Measurements from ENCODE around the gene KLHDC8A.

Gene KLHDC8A

GRCh38 chr1:205291596-205291995 is 65.1 kb downstream of the KLHDC8A start:
- Histone ChIP-seq H3K9ac (no peak overlapping the region), H3K4me3 (ENCODE audit: low read depth, low read length) (no peak overlapping the region), H3K27me3 (ENCODE audit: control insufficient read depth, insufficient read depth, low read length) (no peaks in the 10 kb centered on the region), H3K36me3 (ENCODE audit: control insufficient read depth, insufficient read depth, low read length) (no peaks in the 10 kb centered on the region), H3K79me2 (no peaks in the 10 kb centered on the region), H3K27ac (no peak overlapping the region), H3K4me1 (no peaks in the 10 kb centered on the region), H3K9me3 (ENCODE audit: control insufficient read depth, low read length) (no peaks in the 10 kb centered on the region), H2AFZ (no peak overlapping the region), H3K4me2 (ENCODE audit: low read length) (no peak overlapping the region)
- no peak for TF ChIP-seq CTCF (IDR thresholded peaks at IDR 0.05)

- no peaks in the 10 kb centered on the region for H3K36me3 ChIP-seq (ENCODE audit: control insufficient read depth, insufficient read depth, low read length)
- H3K9ac ChIP-seq = no peak overlapping the region
- no peaks in the 10 kb centered on the region for H3K79me2 ChIP-seq
- H3K9me3 ChIP-seq (ENCODE audit: control insufficient read depth, low read length) = no peaks in the 10 kb centered on the region
- no peaks in the 10 kb centered on the region for H3K4me1 ChIP-seq
- H3K27me3 ChIP-seq (ENCODE audit: control insufficient read depth, insufficient read depth, low read length) = no peaks in the 10 kb centered on the region
- H3K27ac ChIP-seq = no peak overlapping the region
- no peak overlapping the region for H3K4me2 ChIP-seq (ENCODE audit: low read length)
- no peak for TF ChIP-seq CTCF (IDR thresholded peaks at IDR 0.05)
- H2AFZ ChIP-seq = no peak overlapping the region
- H3K4me3 ChIP-seq (ENCODE audit: low read depth, low read length) = no peak overlapping the region
These were observed 68.8 kb downstream of the KLHDC8A start for GRCh38 chr1:205287767-205288559.

GRCh38 chr1:205287076-205287475 is 69.6 kb downstream of the KLHDC8A start:
- no peak for TF ChIP-seq CTCF (IDR thresholded peaks at IDR 0.05)
- no peak overlapping the region for H3K9ac ChIP-seq
- H3K36me3 ChIP-seq (ENCODE audit: control insufficient read depth, insufficient read depth, low read length) = no peaks in the 10 kb centered on the region
- H3K9me3 ChIP-seq (ENCODE audit: control insufficient read depth, low read length) = no peaks in the 10 kb centered on the region
- H3K27ac ChIP-seq = no peak overlapping the region
- H3K4me1 ChIP-seq = no peaks in the 10 kb centered on the region
- H3K79me2 ChIP-seq = no peaks in the 10 kb centered on the region
- no peak overlapping the region for H3K4me2 ChIP-seq (ENCODE audit: low read length)
- no peak overlapping the region for H2AFZ ChIP-seq
- no peak overlapping the region for H3K4me3 ChIP-seq (ENCODE audit: low read depth, low read length)
- no peaks in the 10 kb centered on the region for H3K27me3 ChIP-seq (ENCODE audit: control insufficient read depth, insufficient read depth, low read length)

GRCh38 chr1:205286335-205286950 is 70.3 kb downstream of the KLHDC8A start:
- H3K27me3 ChIP-seq (ENCODE audit: control insufficient read depth, insufficient read depth, low read length) = no peaks in the 10 kb centered on the region
- H3K4me1 ChIP-seq = no peaks in the 10 kb centered on the region
- H2AFZ ChIP-seq = no peak overlapping the region
- H3K79me2 ChIP-seq = no peaks in the 10 kb centered on the region
- H3K36me3 ChIP-seq (ENCODE audit: control insufficient read depth, insufficient read depth, low read length) = no peaks in the 10 kb centered on the region
- H3K9me3 ChIP-seq (ENCODE audit: control insufficient read depth, low read length) = no peaks in the 10 kb centered on the region
- TF ChIP-seq CTCF (IDR thresholded peaks at IDR 0.05) = no peak
- no peak overlapping the region for H3K9ac ChIP-seq
- H3K4me2 ChIP-seq (ENCODE audit: low read length) = no peak overlapping the region
- H3K4me3 ChIP-seq (ENCODE audit: low read depth, low read length) = no peak overlapping the region
- no peak overlapping the region for H3K27ac ChIP-seq
